IPS-18a (cell line): ENCODE results near the gene USF1.
A peak's percentile ranks its signal among the peaks of the same experiment; 100 is the strongest.
"Not testable (repeated sequence)": the region's sequence is repeated elsewhere in the genome, so short reads cannot be mapped to it uniquely, and the experiment has no call there.

Experiments used
- H3K27ac ChIP-seq: one replicate; pipeline ENCODE4 v1.5.1; 2013; ENCODE audit warnings: low read length
- H3K27me3 ChIP-seq: one replicate; pipeline ENCODE4 v1.6.1; 2013; ENCODE audit warnings: mild to moderate bottlenecking, low read length; ENCODE audit not compliant: control insufficient read depth, insufficient read depth
- H3K36me3 ChIP-seq: one replicate; pipeline ENCODE4 v1.6.1; 2013; ENCODE audit warnings: low read depth, low read length; ENCODE audit not compliant: control insufficient read depth
- H3K4me1 ChIP-seq: one replicate; pipeline ENCODE4 v1.6.1; 2013; ENCODE audit warnings: low read depth, low read length; ENCODE audit not compliant: control insufficient read depth
- H3K4me3 ChIP-seq: one replicate; pipeline ENCODE4 v1.5.1; 2013; ENCODE audit warnings: low read length
- H3K9ac ChIP-seq: one replicate; pipeline ENCODE4 v1.6.1; 2013; ENCODE audit warnings: mild to moderate bottlenecking, low read length, moderate library complexity
- H3K9me3 ChIP-seq: one replicate; pipeline ENCODE4 v1.6.1; 2013; ENCODE audit warnings: low read depth, low read length; ENCODE audit not compliant: control insufficient read depth

Gene USF1

GRCh38 chr1:161021165-161021969 is 24.4 kb downstream of the USF1 start:
- Histone ChIP-seq H3K4me3 (peak overlapping the region; percentile 95), H3K27ac (no peak overlapping the region), H3K36me3 (no peaks in the 10 kb centered on the region), H3K4me1 (peaks cover 25% of the 10 kb centered on the region), H3K9me3 (no peaks in the 10 kb centered on the region), H3K27me3 (no peaks in the 10 kb centered on the region), H3K9ac (peak overlapping the region; percentile 95)

GRCh38 chr1:161020509-161021164 is 25.1 kb downstream of the USF1 start, which contains the start of gene F11R:
TSS of gene F11R (minus strand) at chr1:161021152. CDS start at chr1:161021073, 79 bp downstream.
- H3K27me3 ChIP-seq, result no peaks in the 10 kb centered on the region
- H3K36me3 ChIP-seq, result no peaks in the 10 kb centered on the region
- H3K9ac ChIP-seq, result peak within 1 kb of the TSS; percentile 95
- H3K4me3 ChIP-seq, result peak within 1 kb of the TSS; percentile 95
- H3K27ac ChIP-seq, result peak within 1 kb of the TSS; percentile 96
- H3K4me1 ChIP-seq, result peaks cover 25% of the 10 kb centered on the region
- no peaks in the 10 kb centered on the region for H3K9me3 ChIP-seq

- Histone ChIP-seq H3K9ac (peak overlapping the region; percentile 95), H3K36me3 (no peaks in the 10 kb centered on the region), H3K27me3 (no peaks in the 10 kb centered on the region), H3K9me3 (no peaks in the 10 kb centered on the region), H3K27ac (peak overlapping the region; percentile 96), H3K4me3 (peak overlapping the region; percentile 95), H3K4me1 (peaks cover 25% of the 10 kb centered on the region)
Measured at GRCh38 chr1:161019751-161020495, 25.9 kb downstream of the USF1 start.

- Histone ChIP-seq H3K4me3 (peak overlapping the region; percentile 95), H3K9ac (peak overlapping the region; percentile 95), H3K4me1 (peaks cover 25% of the 10 kb centered on the region)
- H3K9me3 ChIP-seq, H3K27ac ChIP-seq, H3K27me3 ChIP-seq, H3K36me3 ChIP-seq: not testable (repeated sequence)
Measured at GRCh38 chr1:161019111-161019660, 26.6 kb downstream of the USF1 start.

- H3K36me3 ChIP-seq, result peaks cover 4% of the 10 kb centered on the region
- peak overlapping the region; percentile 20 for H3K9ac ChIP-seq
- peak overlapping the region; percentile 95 for H3K4me3 ChIP-seq
- H3K9me3 ChIP-seq, result no peaks in the 10 kb centered on the region
- no peaks in the 10 kb centered on the region for H3K27me3 ChIP-seq
- H3K4me1 ChIP-seq, result peaks cover 30% of the 10 kb centered on the region
- H3K27ac ChIP-seq, result no peak overlapping the region
Measured at GRCh38 chr1:161018631-161018930, 27.2 kb downstream of the USF1 start.

GRCh38 chr1:161017756-161018630 is 27.8 kb downstream of the USF1 start:
- Histone ChIP-seq H3K27ac (no peak overlapping the region), H3K4me3 (peak overlapping the region; percentile 95), H3K9me3 (no peaks in the 10 kb centered on the region), H3K36me3 (peaks cover 8% of the 10 kb centered on the region), H3K4me1 (peaks cover 36% of the 10 kb centered on the region), H3K9ac (peak overlapping the region; percentile 20), H3K27me3 (no peaks in the 10 kb centered on the region)

- not testable (repeated sequence) for H3K27ac ChIP-seq, H3K9me3 ChIP-seq, H3K4me3 ChIP-seq, H3K36me3 ChIP-seq, H3K27me3 ChIP-seq, H3K9ac ChIP-seq
- H3K4me1 ChIP-seq, result peaks cover 37% of the 10 kb centered on the region
Measured at GRCh38 chr1:161017181-161017580, 28.6 kb downstream of the USF1 start.

- not testable (repeated sequence) for H3K9me3 ChIP-seq, H3K27me3 ChIP-seq, H3K9ac ChIP-seq, H3K4me3 ChIP-seq, H3K27ac ChIP-seq, H3K36me3 ChIP-seq
- peaks cover 37% of the 10 kb centered on the region for H3K4me1 ChIP-seq
Measured at GRCh38 chr1:161016683-161017082, 29.1 kb downstream of the USF1 start.

- H3K27ac ChIP-seq, result peak overlapping the region; percentile 36
- peaks cover 8% of the 10 kb centered on the region for H3K36me3 ChIP-seq
- H3K9me3 ChIP-seq, result no peaks in the 10 kb centered on the region
- H3K9ac ChIP-seq, result no peak overlapping the region
- H3K4me3 ChIP-seq, result peak overlapping the region; percentile 6
- no peaks in the 10 kb centered on the region for H3K27me3 ChIP-seq
- H3K4me1 ChIP-seq, result peaks cover 26% of the 10 kb centered on the region
Measured at GRCh38 chr1:161013488-161014230, 32.1 kb downstream of the USF1 start.

GRCh38 chr1:161013131-161013487 is 32.7 kb downstream of the USF1 start:
- Histone ChIP-seq H3K27me3 (no peaks in the 10 kb centered on the region), H3K36me3 (peaks cover 8% of the 10 kb centered on the region), H3K9me3 (no peaks in the 10 kb centered on the region), H3K9ac (no peak overlapping the region), H3K27ac (peak overlapping the region; percentile 22), H3K4me1 (peaks cover 21% of the 10 kb centered on the region), H3K4me3 (no peak overlapping the region)
